C4-2B (cell line): ENCODE measurements around the gene CLCA2.

ENCODE experiments used
- CTCF ChIP-seq: fragments of 450-650 bp; conservative IDR thresholded peaks from 2 replicates; pipeline ENCODE4 v1.5.1; 2017; ENCODE audit warnings: mild to moderate bottlenecking
- ZFX ChIP-seq: fragments of 450-650 bp; IDR thresholded peaks from 2 replicates; pipeline ENCODE4 v1.6.1; 2017

GRCh38 chr1:86416343-86416742 is 7.6 kb upstream of the CLCA2 start:
- no peak for TF ChIP-seq CTCF
- TF ChIP-seq ZFX: no peak
